ENCODE data around the gene MCTP1.

The MCTP1 gene

DNA sequence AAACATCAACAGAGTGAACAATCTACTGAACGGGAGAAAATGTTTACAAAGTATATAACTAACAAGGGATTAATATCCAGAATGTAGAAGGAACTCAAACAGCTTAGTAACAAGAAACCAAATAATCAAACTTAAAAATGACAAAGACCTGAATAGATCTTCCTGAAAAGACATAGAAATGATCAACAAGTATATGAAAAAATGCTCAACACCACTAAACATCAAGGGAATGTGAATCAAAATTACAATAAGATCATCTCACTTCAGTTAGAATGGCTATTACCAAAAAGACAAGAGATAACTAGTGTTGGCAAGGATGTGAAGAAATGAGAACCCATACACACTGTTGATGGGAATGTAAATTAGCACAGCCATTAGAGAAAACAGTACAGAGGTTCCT is 218.8 kb downstream of the MCTP1 start:
- ChIA-PET POLR2A (no interaction called here), CTCF (no interaction called here)
- TF ChIP-seq L3MBTL2 (conservative IDR thresholded peaks at IDR 0.05): no peak
- TF ChIP-seq FOXK2 (IDR thresholded peaks at IDR 0.05): no peak
- TF ChIP-seq LEF1 (IDR thresholded peaks at IDR 0.05; ENCODE audit: borderline replicate concordance): no peak
- no peak for TF ChIP-seq NFRKB (IDR thresholded peaks at IDR 0.05)
- no peak for TF ChIP-seq TARDBP (IDR thresholded peaks at IDR 0.05)
- no peak for TF ChIP-seq ELF4 (IDR thresholded peaks at IDR 0.05)
- no peak for TF ChIP-seq HDGF (IDR thresholded peaks at IDR 0.05; ENCODE audit: borderline replicate concordance)
- no peak for TF ChIP-seq ZNF384 (IDR thresholded peaks at IDR 0.05)
- no peak for DNase-seq (ENCODE audit: extremely low spot score)

DNA sequence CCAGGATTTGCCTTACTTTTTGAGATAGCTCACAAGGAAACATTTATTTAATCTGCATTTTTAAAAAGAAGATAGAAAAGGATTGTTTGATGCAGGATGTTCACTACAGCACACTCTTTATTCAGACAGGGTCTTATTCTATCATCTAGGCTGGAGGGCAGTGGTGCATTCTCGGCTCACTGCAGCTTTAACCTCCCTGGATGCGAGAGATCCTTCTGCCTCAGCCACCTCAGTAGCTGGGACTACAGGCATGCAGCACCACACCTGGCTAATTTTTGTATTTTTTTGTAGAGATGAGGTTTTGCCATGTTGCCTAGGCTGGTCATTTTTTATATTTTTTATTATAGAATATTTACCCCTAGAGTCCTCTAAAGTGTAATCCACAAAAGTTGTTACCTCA is 221.4 kb downstream of the MCTP1 start:
- POLR2A ChIA-PET: no interaction called here
- CTCF ChIA-PET: no interaction called here
- DNase-seq (ENCODE audit: extremely low spot score): no peak
- TF ChIP-seq SP1 (IDR thresholded peaks at IDR 0.05) (no peak), CTBP1 (IDR thresholded peaks at IDR 0.05; ENCODE audit: borderline replicate concordance) (no peak), ELF4 (IDR thresholded peaks at IDR 0.05) (no peak)

DNA sequence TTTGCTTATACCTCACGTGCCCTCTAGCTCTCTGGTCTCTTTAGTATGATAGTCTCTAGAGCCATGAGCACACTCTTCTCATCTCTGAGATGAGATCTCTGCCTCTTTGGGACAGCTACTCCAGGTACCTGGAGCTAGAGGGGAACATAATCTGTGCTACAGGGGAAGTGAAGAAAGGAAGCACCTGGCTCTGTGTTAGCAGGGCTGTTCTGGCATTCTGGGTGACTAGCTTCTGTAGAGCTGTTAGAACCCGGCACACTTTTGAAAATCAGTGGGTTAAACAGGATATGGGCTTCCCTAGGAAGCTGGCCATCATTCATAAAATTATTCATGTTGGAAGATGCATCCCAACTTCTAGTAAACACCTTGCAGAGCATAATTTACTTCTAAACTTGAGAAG is 224.8 kb downstream of the MCTP1 start:
- ChIA-PET POLR2A (no interaction called here), CTCF (no interaction called here)
- TF ChIP-seq NFRKB (IDR thresholded peaks at IDR 0.05) (no peak), FOXA1 (IDR thresholded peaks at IDR 0.05) (no peak), FOXK2 (IDR thresholded peaks at IDR 0.05) (no peak), L3MBTL2 (conservative IDR thresholded peaks at IDR 0.05) (no peak), SUZ12 (IDR thresholded peaks at IDR 0.05) (no peak)
- no peak for DNase-seq (ENCODE audit: extremely low spot score)

DNA sequence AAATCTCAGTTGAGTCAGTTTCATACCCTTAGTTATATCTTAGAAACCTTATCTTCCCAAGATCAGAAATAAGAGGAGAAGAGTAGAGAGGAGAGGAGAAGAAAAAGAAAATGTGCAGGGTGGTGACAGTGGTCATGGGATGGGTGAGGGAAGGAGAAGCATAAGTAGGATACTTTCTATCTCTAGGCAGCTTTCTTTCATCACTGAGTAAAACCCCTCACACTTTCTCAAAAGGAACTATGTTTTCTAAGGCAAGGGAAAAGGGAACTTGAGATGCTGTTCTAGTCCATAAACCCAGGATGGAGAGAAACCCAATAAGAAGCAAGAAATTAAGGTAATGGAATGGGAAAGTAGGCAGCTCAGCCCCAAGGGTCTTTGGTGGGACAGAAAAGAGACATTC is 225.3 kb downstream of the MCTP1 start:
- ChIA-PET POLR2A (no interaction called here), CTCF (no interaction called here)
- no peak for DNase-seq (ENCODE audit: extremely low spot score)
- TF ChIP-seq SUZ12 (IDR thresholded peaks at IDR 0.05): no peak

DNA sequence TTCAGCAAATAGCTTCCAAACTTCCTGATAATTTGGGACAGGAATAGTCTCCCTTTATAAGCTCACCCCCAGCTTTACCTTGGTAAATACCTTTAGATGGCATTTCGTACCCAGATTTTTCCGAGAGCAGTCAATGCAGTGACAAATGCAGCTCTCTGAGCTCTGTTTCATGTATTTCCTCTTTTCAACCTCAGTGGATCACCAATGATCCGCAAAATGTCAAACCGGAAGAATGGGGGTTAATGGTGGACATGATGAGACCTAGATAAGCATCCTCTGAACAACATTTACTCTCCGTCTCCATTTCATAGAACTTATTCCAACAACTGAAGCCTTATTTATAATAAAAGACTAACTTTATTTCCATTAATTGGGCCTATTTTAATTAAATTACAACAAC is 227.3 kb downstream of the MCTP1 start:
- no peak for DNase-seq (ENCODE audit: extremely low spot score)
- POLR2A ChIA-PET: no interaction called here
- TF ChIP-seq L3MBTL2 (conservative IDR thresholded peaks at IDR 0.05): no peak
- TF ChIP-seq BHLHE40 (IDR thresholded peaks at IDR 0.05; ENCODE audit: borderline replicate concordance): no peak
- TF ChIP-seq TARDBP (IDR thresholded peaks at IDR 0.05): no peak
- TF ChIP-seq, protein P1, sequence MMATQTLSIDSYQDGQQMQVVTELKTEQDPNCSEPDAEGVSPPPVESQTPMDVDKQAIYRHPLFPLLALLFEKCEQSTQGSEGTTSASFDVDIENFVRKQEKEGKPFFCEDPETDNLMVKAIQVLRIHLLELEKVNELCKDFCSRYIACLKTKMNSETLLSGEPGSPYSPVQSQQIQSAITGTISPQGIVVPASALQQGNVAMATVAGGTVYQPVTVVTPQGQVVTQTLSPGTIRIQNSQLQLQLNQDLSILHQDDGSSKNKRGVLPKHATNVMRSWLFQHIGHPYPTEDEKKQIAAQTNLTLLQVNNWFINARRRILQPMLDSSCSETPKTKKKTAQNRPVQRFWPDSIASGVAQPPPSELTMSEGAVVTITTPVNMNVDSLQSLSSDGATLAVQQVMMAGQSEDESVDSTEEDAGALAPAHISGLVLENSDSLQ (IDR thresholded peaks at IDR 0.05): no peak
- no peak for TF ChIP-seq NFRKB (IDR thresholded peaks at IDR 0.05)
- TF ChIP-seq HDGF (IDR thresholded peaks at IDR 0.05; ENCODE audit: borderline replicate concordance): no peak
- TF ChIP-seq SUZ12 (IDR thresholded peaks at IDR 0.05): no peak
- TF ChIP-seq ZNF384 (IDR thresholded peaks at IDR 0.05): no peak
- TF ChIP-seq FOXK2 (IDR thresholded peaks at IDR 0.05): no peak
- no peak for TF ChIP-seq ARNT (IDR thresholded peaks at IDR 0.05)
- no peak for TF ChIP-seq LEF1 (IDR thresholded peaks at IDR 0.05; ENCODE audit: borderline replicate concordance)
- CTCF ChIA-PET: no interaction called here

DNA sequence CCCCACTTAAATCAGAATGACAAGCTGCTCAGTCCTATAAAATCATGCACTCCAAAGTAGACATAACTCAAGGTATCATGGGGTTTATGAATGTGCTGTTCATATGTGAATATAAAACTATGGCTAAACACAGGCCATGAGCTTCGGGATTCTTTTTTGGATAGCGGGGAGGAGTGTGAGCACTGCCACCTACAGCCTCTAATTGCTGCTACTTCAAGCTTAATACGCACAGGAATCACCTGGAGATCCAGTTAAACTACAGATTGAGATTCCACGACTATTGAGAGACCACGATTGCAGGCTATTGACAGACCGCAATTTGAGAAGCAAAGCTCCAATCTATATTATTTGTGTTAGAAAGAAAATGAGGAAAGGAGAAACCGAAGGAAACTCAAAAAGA is 231.6 kb downstream of the MCTP1 start:
- ChIA-PET POLR2A (interaction anchor here (1.1 kb wide), 1 partner anchor 12 kb away, joined by 3 read pairs; no protein-coding TSS in a partner anchor), CTCF (interaction anchor here (1.7 kb wide), 1 partner anchor 85 kb away, joined by 3 read pairs; no protein-coding TSS in a partner anchor)
- no peak for DNase-seq (ENCODE audit: extremely low spot score)
- no peak for TF ChIP-seq HDGF (IDR thresholded peaks at IDR 0.05; ENCODE audit: borderline replicate concordance)
- no peak for TF ChIP-seq BHLHE40 (IDR thresholded peaks at IDR 0.05; ENCODE audit: borderline replicate concordance)
- TF ChIP-seq NFRKB (IDR thresholded peaks at IDR 0.05): no peak
- no peak for TF ChIP-seq LEF1 (IDR thresholded peaks at IDR 0.05; ENCODE audit: borderline replicate concordance)
- no peak for TF ChIP-seq ELF4 (IDR thresholded peaks at IDR 0.05)
- TF ChIP-seq, protein P1 (IDR thresholded peaks at IDR 0.05): no peak
- no peak for TF ChIP-seq ZNF384 (IDR thresholded peaks at IDR 0.05)
- no peak for TF ChIP-seq FOXK2 (IDR thresholded peaks at IDR 0.05)
- no peak for TF ChIP-seq TARDBP (IDR thresholded peaks at IDR 0.05)
- TF ChIP-seq FOXA1 (IDR thresholded peaks at IDR 0.05): no peak
- no peak for TF ChIP-seq L3MBTL2 (conservative IDR thresholded peaks at IDR 0.05)
- no peak for TF ChIP-seq SP1 (IDR thresholded peaks at IDR 0.05)

DNA sequence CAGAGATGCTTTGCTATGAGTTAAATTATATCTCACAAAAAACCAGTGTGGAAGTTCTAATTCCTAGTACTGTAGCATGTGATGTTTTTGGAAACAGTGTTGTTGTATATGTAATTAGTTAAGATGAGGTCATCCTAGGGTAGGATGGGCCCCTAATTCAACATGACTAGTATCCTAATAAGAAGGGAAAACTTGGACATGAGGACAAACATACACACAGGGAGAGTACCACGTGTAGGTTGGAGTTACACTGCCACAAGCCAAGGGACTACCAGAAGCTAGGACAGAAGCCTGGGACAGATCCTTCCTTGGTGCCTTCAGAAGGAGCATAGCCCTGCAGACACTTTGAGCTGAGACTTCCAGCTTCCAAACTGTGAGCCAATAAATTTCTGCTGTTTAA is 234.2 kb downstream of the MCTP1 start:
- TF ChIP-seq HDGF (IDR thresholded peaks at IDR 0.05; ENCODE audit: borderline replicate concordance) (no peak), NFRKB (IDR thresholded peaks at IDR 0.05) (no peak), L3MBTL2 (conservative IDR thresholded peaks at IDR 0.05) (no peak), CTBP1 (IDR thresholded peaks at IDR 0.05; ENCODE audit: borderline replicate concordance) (no peak), ZNF384 (IDR thresholded peaks at IDR 0.05) (no peak), LEF1 (IDR thresholded peaks at IDR 0.05; ENCODE audit: borderline replicate concordance) (no peak), ELF4 (IDR thresholded peaks at IDR 0.05) (no peak), SP1 (IDR thresholded peaks at IDR 0.05) (no peak)
- CTCF ChIA-PET: interaction anchor here (0.7 kb wide), 1 partner anchor 153 kb away, joined by 7 read pairs; no protein-coding TSS in a partner anchor
- POLR2A ChIA-PET: no interaction called here
- DNase-seq (ENCODE audit: extremely low spot score): no peak

DNA sequence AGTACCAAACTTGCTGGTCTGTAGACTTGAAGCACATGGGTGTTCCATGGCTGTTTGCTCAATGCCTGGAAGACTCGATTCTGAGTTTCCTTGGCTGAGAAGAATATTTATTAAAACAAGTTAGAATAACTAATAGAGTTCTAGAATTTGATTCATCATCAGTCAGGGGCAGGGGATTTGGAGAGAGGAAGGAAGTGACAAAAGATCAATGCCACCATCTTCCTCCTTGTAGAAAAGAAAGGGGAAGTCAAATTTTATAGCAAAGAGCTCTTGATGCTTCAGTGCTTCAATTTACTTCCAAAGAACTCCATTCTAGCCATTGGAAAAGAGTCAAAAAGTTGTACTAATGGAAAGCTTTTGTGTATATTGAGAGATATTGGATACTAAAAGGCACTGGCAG is 236.3 kb downstream of the MCTP1 start:
- no peak for TF ChIP-seq LEF1 (IDR thresholded peaks at IDR 0.05; ENCODE audit: borderline replicate concordance)
- no peak for DNase-seq (ENCODE audit: extremely low spot score)
- POLR2A ChIA-PET: no interaction called here
- CTCF ChIA-PET: no interaction called here
